Heart left ventricle (tissue), 16 donors: ENCODE results near the gene LIG1. TPM values are rescaled to one million over a fixed set of nuclear protein-coding genes. Genes with fewer than 3 reads are reported as not detected.

ENCODE experiments used
- ATAC-seq, 4 donors: fragments of 200-7000 bp; cut with Tn5 transposase; one replicate each; pipeline ENCODE4 v1.9.1; 2020 to 2022; ENCODE audit warnings: moderate library complexity in 4 of 4, mild to moderate bottlenecking in 3 of 4, moderate number of reproducible peaks in 1 of 4
- DNase-seq, 5 donors: peaks; one replicate each; pipeline ENCODE4 v3.0.0-alpha.2; 2020
- H3K27ac ChIP-seq, 12 donors: fragments of 200-600 bp; sonication (generic) in 4 of 12; one replicate each; pipeline versions ENCODE4 v1.5.0 to v1.8.0; 2016 to 2022; ENCODE audit warnings: mild to moderate bottlenecking in 2 of 12
- H3K27me3 ChIP-seq, 9 donors: fragments of 200-600 bp; sonication (generic) in 2 of 9; one replicate each; pipeline versions ENCODE4 v1.5.1 to v1.8.0; 2016 to 2022; ENCODE audit warnings: mild to moderate bottlenecking in 3 of 9
- H3K36me3 ChIP-seq, 9 donors: fragments of 200-600 bp; sonication (generic) in 2 of 9; one replicate each; pipeline versions ENCODE4 v1.5.0 to v1.8.0; 2018 to 2022; ENCODE audit warnings: mild to moderate bottlenecking in 2 of 9
- H3K4me1 ChIP-seq, 12 donors: fragments of 200-600 bp; sonication (generic) in 4 of 12; one replicate each; pipeline versions ENCODE4 v1.5.0 to v1.8.0; 2016 to 2022; ENCODE audit warnings: mild to moderate bottlenecking in 3 of 12
- H3K4me3 ChIP-seq, 12 donors: fragments of 200-600 bp; sonication (generic) in 4 of 12; one replicate each; pipeline versions ENCODE4 v1.5.0 to v1.8.0; 2017 to 2022; ENCODE audit warnings: mild to moderate bottlenecking in 9 of 12, moderate library complexity in 4 of 12
- H3K9me3 ChIP-seq, 12 donors: fragments of 200-600 bp; sonication (generic) in 4 of 12; one replicate each; pipeline versions ENCODE4 v1.5.0 to v1.8.0; 2016 to 2022; ENCODE audit warnings: mild to moderate bottlenecking in 1 of 12
- POLR2A ChIP-seq, 2 donors: fragments of 450-650 bp; IDR thresholded peaks; one replicate each; pipeline ENCODE4 v1.6.1; 2017; ENCODE audit warnings: antibody characterized with exemption in 2 of 2, mild to moderate bottlenecking in 2 of 2, moderate library complexity in 2 of 2
- WGBS, 4 donors: extraction: QIAGEN DNeasy Blood & Tissue Kit in 2 of 4; methylation state at CpG; one replicate each; pipeline versions ENCODE4 v1.1.5 to v1.1.7; 2013 to 2018; 5-methylcytosine and 5-hydroxymethylcytosine counted together
- intact Hi-C, 10 donors: fragments of 100-400 bp; cut with DNase I; formaldehyde crosslinking; loops; one replicate each; pipeline versions ENCODE4 v1.11.1 to v1.14.2; 2022
- polyA plus RNA-seq, 2 donors: library from polyadenylated mRNA; stranded (reverse); fragments of 200-250 nt; gene quantifications; one replicate each; pipeline ENCODE4 v1.2.3, GENCODE V29; 2013
- total RNA-seq, 9 donors: library from RNA; depleted of rRNA in 2 of 9; stranded (reverse); fragments of >200 nt in 2 of 9; fragmentation: NEBNext Ultra II Directional in 3 of 9; extraction: Animal tissue kit (Norgen Biotek cat#: 25700) in 3 of 9; gene quantifications; one replicate each; pipeline versions ENCODE4 v1.1.0 to v1.2.4, GENCODE V29; 2016 to 2023
- TF ChIP-seq, protein P1 (sequence below), 12 donors: fragments of 200-600 bp; sonication (generic) in 4 of 12; IDR thresholded peaks; one replicate each; pipeline versions ENCODE4 v1.5.0 to v1.8.0; 2018 to 2022; ENCODE audit warnings: antibody characterized with exemption in 12 of 12, mild to moderate bottlenecking in 5 of 12
- donor health status: ischemic (EF 13 %, LVEDD 7.1; RV severe dilation, severe dysfunction).
- donor health status: healthy with polysubstance abuse.
- donor health status: DM: no; HTN: yes; CAD: no.
- donor health status: DM: no; HTN: no; CAD: no.
- donor health status: ischemic (EF 25% LVEDD 6.9; RV normal size, moderate dysfunction).
- donor health status: ischemic (EF 25% LVEDD 5.7; RV mildly dilated, moderate dysfunction).
- donor health status: healthy.
- donor health status: DM: yes; HTN: yes; CAD: no.
- donor health status: ischemic (EF 35%, LVEDD 5.7; RV mildly dilated, moderate dysfunction).
- donor health status: nonischemic (EF 11% LVEDD 7.7; RV severe dilation, severe dysfunction).
- donor health status: DM: yes; HTN: yes; CAD: no.
- donor health status: PGD.
- donor health status: ischemic (EF 29% LVEDD 5.4; RV normal size, mild dysfunction).
- donor health status: nonischemic (EF 23%, LVEDD 6.1; RV moderate dilation, normal function).

LIG1 gene
- total and polyA plus RNA-seq, 11 donors = 2.1 to 16.5 (median 4.0) TPM

GRCh38 chr19:48190288-48190884 is 20.2 kb upstream of the LIG1 start:
- 74 to 82% (median 76%) methylated on average over 13 of the region's 13 CpGs for WGBS, 4 donors

DNA sequence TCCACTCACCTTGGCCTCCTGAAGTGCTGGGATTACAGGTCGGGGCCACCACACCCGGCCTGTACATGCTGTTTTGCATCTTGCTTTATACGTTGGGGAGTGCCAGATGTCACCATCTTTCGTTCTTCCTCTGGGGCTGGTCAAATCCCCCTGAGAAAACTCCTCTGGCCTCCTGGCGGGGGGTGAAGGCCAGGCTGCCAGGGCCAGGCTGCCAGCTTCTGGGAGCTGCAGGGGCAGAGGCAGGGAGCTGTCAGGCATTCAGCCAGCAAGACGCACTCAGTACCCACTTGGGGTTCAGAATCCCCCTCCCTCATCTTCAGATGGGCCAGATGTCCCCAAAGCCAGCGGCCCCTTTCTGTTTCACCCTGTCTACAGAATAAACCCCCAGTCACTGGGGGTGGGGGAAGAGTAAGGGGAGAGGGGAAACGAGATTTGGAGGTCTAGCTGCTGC is 16.4 kb upstream of the LIG1 start:
- H3K36me3 ChIP-seq = peaks cover 0 to 27% (median 8%) of the 10 kb centered on the region in 9 donors
- DNase-seq (peak in 1 of 5 donors; percentile 20), ATAC-seq (no peak)
- 87 to 94% (median 90%) methylated on average over 8 of the region's 8 CpGs for WGBS, 4 donors
- peaks cover 0 to 9% (median 4%) of the 10 kb centered on the region in 12 donors for H3K9me3 ChIP-seq
- no peaks in the 10 kb centered on the region for H3K27me3 ChIP-seq
- intact Hi-C loops = no loop called here
- H3K4me3 ChIP-seq = no peak overlapping the region
- H3K27ac ChIP-seq = no peak overlapping the region
- H3K4me1 ChIP-seq = no peaks in the 10 kb centered on the region
- TF ChIP-seq, protein P1, sequence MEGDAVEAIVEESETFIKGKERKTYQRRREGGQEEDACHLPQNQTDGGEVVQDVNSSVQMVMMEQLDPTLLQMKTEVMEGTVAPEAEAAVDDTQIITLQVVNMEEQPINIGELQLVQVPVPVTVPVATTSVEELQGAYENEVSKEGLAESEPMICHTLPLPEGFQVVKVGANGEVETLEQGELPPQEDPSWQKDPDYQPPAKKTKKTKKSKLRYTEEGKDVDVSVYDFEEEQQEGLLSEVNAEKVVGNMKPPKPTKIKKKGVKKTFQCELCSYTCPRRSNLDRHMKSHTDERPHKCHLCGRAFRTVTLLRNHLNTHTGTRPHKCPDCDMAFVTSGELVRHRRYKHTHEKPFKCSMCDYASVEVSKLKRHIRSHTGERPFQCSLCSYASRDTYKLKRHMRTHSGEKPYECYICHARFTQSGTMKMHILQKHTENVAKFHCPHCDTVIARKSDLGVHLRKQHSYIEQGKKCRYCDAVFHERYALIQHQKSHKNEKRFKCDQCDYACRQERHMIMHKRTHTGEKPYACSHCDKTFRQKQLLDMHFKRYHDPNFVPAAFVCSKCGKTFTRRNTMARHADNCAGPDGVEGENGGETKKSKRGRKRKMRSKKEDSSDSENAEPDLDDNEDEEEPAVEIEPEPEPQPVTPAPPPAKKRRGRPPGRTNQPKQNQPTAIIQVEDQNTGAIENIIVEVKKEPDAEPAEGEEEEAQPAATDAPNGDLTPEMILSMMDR (IDR thresholded peaks at IDR 0.05) = no peak
- TF ChIP-seq POLR2A (IDR thresholded peaks at IDR 0.05) = no peak

More at GRCh38 chr19:48190288-48190884, 20.2 kb upstream of the LIG1 start:
- no peak overlapping the region for H3K4me3 ChIP-seq
- H3K36me3 ChIP-seq = peaks cover 0 to 27% (median 4%) of the 10 kb centered on the region in 9 donors
- no peaks in the 10 kb centered on the region for H3K4me1 ChIP-seq
- ATAC-seq = no peak
- TF ChIP-seq, protein P1 (IDR thresholded peaks at IDR 0.05) = no peak
- no peak for TF ChIP-seq POLR2A (IDR thresholded peaks at IDR 0.05)
- DNase-seq = no peak
- H3K27me3 ChIP-seq = no peaks in the 10 kb centered on the region
- H3K27ac ChIP-seq = no peak overlapping the region
- H3K9me3 ChIP-seq = no peaks in the 10 kb centered on the region
- intact Hi-C loops = no loop called here

GRCh38 chr19:48186015-48186414 is 15.9 kb upstream of the LIG1 start:
- H3K27ac ChIP-seq = no peak overlapping the region
- no peak for ATAC-seq
- TF ChIP-seq, protein P1 (IDR thresholded peaks at IDR 0.05) = no peak
- TF ChIP-seq POLR2A (IDR thresholded peaks at IDR 0.05) = no peak
- 92 to 95% (median 93%) methylated on average over 5 of the region's 5 CpGs for WGBS, 4 donors
- H3K27me3 ChIP-seq = no peaks in the 10 kb centered on the region
- H3K4me3 ChIP-seq = no peak overlapping the region
- peaks cover 0 to 14% (median 9%) of the 10 kb centered on the region in 12 donors for H3K9me3 ChIP-seq
- intact Hi-C loops = no loop called here
- DNase-seq = no peak
- H3K36me3 ChIP-seq = peaks cover 0 to 27% (median 8%) of the 10 kb centered on the region in 9 donors
- no peaks in the 10 kb centered on the region for H3K4me1 ChIP-seq

DNA sequence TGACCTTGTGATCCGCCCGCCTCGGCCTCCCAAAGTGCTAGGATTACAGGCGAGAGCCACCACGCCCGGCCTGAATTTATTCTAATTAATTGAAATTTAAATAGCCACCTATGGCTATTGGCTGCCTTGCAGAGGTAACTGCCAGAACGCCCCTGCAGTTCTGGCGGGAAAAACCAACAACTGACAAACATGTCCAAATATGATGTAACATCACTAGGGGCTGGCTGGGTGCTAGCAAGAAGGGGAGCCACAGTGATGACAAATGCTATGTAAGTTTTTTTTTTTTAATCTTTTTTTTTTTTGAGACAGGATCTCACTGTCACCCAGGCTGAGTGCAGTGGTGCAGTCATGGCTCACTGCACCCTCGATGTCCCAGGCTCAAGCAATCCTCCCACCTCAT is 13.2 kb upstream of the LIG1 start:
- Histone ChIP-seq H3K36me3 (peaks cover 0 to 14% (median 4%) of the 10 kb centered on the region in 9 donors), H3K4me3 (no peak overlapping the region), H3K27me3 (no peaks in the 10 kb centered on the region), H3K27ac (no peak overlapping the region), H3K9me3 (peaks cover 0 to 20% (median 11%) of the 10 kb centered on the region in 12 donors), H3K4me1 (no peaks in the 10 kb centered on the region)
- intact Hi-C loops = no loop called here
- ATAC-seq = no peak
- DNase-seq = peak in 1 of 5 donors; percentile 25
- TF ChIP-seq, protein P1 (IDR thresholded peaks at IDR 0.05) = no peak
- TF ChIP-seq POLR2A (IDR thresholded peaks at IDR 0.05) = no peak
- WGBS, 4 donors = 91 to 97% (median 93%) methylated on average over 9 of the region's 9 CpGs
